SK-N-SH treated with all-trans-retinoic acid at 6 μM for 48 hours (cell line): ENCODE measurements around the gene JARID2.
A peak's percentile ranks its signal among the peaks of the same experiment; 100 is the strongest.

Experiments used
- ATAC-seq: fragments of 200-7000 bp; cut with Tn5 transposase; 3 replicates; pipeline ENCODE4 v1.9.1; 2020; ENCODE audit warnings: mild to moderate bottlenecking, moderate library complexity
- BACH2 ChIP-seq: fragments of 250-450 bp; sonication (Bioruptor Pico); IDR thresholded peaks from 2 replicates; pipeline ENCODE4 v1.9.0; 2021; ENCODE audit warnings: mild to moderate bottlenecking, borderline replicate concordance
- CSDC2 ChIP-seq: fragments of 250-450 bp; sonication (Bioruptor Pico); IDR thresholded peaks from 2 replicates; pipeline ENCODE4 v1.5.0; 2020; ENCODE audit warnings: mild to moderate bottlenecking, moderate library complexity
- ESRRG ChIP-seq: fragments of 250-450 bp; sonication (Bioruptor Pico); IDR thresholded peaks from 2 replicates; pipeline ENCODE4 v1.6.1; 2021; ENCODE audit warnings: mild to moderate bottlenecking
- ISL1 ChIP-seq: fragments of 250-450 bp; sonication (Bioruptor Pico); IDR thresholded peaks from 2 replicates; pipeline ENCODE4 v2.1.2; 2022; ENCODE audit warnings: mild to moderate bottlenecking, moderate library complexity
- OSR1 ChIP-seq: fragments of 250-450 bp; sonication (Bioruptor Pico); IDR thresholded peaks from 2 replicates; pipeline ENCODE4 v1.8.0; 2022; ENCODE audit warnings: moderate library complexity, mild to moderate bottlenecking, inconsistent platforms
- PPARA ChIP-seq: fragments of 250-450 bp; sonication (Bioruptor Pico); IDR thresholded peaks from 2 replicates; pipeline ENCODE4 v1.5.0; 2020; ENCODE audit warnings: mild to moderate bottlenecking, borderline replicate concordance
- RARB ChIP-seq: fragments of 250-450 bp; sonication (Bioruptor Pico); IDR thresholded peaks from 2 replicates; pipeline ENCODE4 v1.8.0; 2021; ENCODE audit warnings: mild to moderate bottlenecking, moderate library complexity
- SNAI2 ChIP-seq: fragments of 250-450 bp; sonication (Bioruptor Pico); IDR thresholded peaks from 2 replicates; pipeline ENCODE4 v1.5.0; 2020; ENCODE audit warnings: mild to moderate bottlenecking, moderate library complexity
- TCF4 ChIP-seq: fragments of 250-450 bp; sonication (Bioruptor Pico); IDR thresholded peaks from 2 replicates; pipeline ENCODE4 v1.8.0; 2021; ENCODE audit warnings: mild to moderate bottlenecking, moderate library complexity, borderline replicate concordance
- ZC3H10 ChIP-seq: fragments of 250-450 bp; sonication (Bioruptor Pico); IDR thresholded peaks from 2 replicates; pipeline ENCODE4 v1.5.1; 2021; ENCODE audit warnings: mild to moderate bottlenecking, moderate library complexity
- ZFP3 ChIP-seq: fragments of 250-450 bp; sonication (Bioruptor Pico); IDR thresholded peaks from 2 replicates; pipeline ENCODE4 v1.5.0; 2020; ENCODE audit warnings: mild to moderate bottlenecking, moderate library complexity
- ZFP30 ChIP-seq: fragments of 450-650 bp; formaldehyde crosslinking; IDR thresholded peaks from 2 replicates; pipeline ENCODE4 v1.5.0; 2022; ENCODE audit warnings: mild to moderate bottlenecking, moderate library complexity
- ZNF565 ChIP-seq: fragments of 450-650 bp; formaldehyde crosslinking; conservative IDR thresholded peaks from 2 replicates; pipeline ENCODE4 v1.5.0; 2020; ENCODE audit warnings: low read depth, mild to moderate bottlenecking, moderate library complexity
- ZNF70 ChIP-seq: fragments of 450-650 bp; formaldehyde crosslinking; IDR thresholded peaks from 2 replicates; pipeline ENCODE4 v1.5.0; 2020; ENCODE audit warnings: mild to moderate bottlenecking, moderate library complexity
- ZNF8 ChIP-seq: fragments of 450-650 bp; formaldehyde crosslinking; IDR thresholded peaks from 2 replicates; pipeline ENCODE4 v1.5.0; 2020; ENCODE audit warnings: mild to moderate bottlenecking, moderate library complexity
- TF ChIP-seq, protein P1 (sequence below): fragments of 250-450 bp; sonication (Bioruptor Pico); IDR thresholded peaks from 2 replicates; pipeline ENCODE4 v1.5.1; 2020; ENCODE audit warnings: low read depth, mild to moderate bottlenecking, moderate library complexity
- TF ChIP-seq, protein P2 (sequence below): fragments of 250-450 bp; sonication (Bioruptor Pico); IDR thresholded peaks from 2 replicates; pipeline ENCODE4 v1.5.0; 2020; ENCODE audit warnings: mild to moderate bottlenecking, moderate library complexity
- TF ChIP-seq, protein P3 (sequence below): fragments of 250-450 bp; sonication (Bioruptor Pico); IDR thresholded peaks from 2 replicates; pipeline ENCODE4 v1.8.0; 2020; ENCODE audit warnings: mild to moderate bottlenecking, moderate library complexity, borderline replicate concordance

Gene JARID2

DNA sequence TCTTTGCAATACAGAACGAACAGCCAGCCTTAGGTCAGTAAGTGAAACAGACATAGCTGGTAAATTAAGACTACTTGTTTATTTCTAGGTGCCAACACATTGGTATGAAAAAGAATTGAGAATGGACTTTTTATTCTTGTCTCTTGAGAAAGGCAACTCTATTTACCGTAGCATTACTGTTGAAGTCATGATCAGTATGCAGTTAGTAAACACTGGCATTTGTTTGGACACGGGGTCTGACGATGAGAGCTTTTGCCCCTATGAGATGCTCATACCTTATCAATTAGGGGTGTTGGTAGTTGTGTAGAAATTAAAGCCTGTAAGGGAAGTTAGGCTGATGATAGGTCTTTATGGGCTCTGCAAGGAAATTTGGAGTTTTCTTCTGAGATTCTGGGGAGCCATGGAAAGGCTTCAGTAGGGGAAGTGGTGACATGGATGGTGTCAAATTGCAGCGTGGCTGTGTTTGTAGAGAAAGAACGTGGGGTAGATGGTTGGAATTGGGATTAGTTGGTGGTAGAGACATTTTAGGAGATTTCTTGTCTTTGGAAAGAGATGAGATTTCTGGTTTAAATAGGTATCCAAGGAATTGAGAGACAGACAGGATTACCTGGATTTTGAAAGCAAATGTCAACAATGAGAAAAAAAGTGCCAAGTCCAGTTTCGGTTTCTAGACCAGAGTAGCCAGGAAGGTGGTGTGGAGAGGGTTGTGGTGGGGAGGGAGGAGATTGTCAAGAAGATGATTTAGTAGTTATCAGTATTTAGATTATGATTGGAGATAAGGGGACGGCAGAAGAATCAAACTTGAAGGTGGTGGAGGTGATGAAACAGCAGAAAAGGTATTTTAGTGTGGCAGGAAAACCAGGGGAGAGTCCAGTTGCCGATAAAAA is 116.6 kb downstream of the JARID2 start:
- ATAC-seq, result no peak

DNA sequence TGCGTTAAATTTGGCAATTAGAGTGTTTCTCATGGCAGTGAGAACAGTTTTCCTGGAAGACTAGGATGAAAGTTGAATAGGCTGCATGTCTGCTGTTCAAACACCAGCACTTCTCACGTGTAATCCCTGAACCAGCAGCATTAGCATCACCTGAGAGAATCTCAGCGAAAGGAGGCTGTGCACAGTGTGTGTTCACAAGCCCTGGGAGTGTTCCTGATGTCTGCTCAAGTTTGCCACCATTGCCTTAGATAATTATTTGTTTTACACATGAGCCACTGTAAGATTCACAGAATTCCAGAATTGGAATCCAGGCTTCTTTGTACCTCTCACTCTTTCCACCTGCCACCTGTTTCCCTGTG is 117.3 kb downstream of the JARID2 start:
- ATAC-seq, result no peak

More for the DNA sequence above, 116.6 kb downstream of the JARID2 start:
- TF ChIP-seq OSR1 (CRISPR knock-in tag) (no peak), BACH2 (CRISPR knock-in tag) (no peak), ZFP30 (no peak), ZNF8 (CRISPR knock-in tag) (no peak), ZNF70 (CRISPR knock-in tag) (no peak), PPARA (CRISPR knock-in tag) (no peak), RARB (no peak), ZC3H10 (no peak)

DNA sequence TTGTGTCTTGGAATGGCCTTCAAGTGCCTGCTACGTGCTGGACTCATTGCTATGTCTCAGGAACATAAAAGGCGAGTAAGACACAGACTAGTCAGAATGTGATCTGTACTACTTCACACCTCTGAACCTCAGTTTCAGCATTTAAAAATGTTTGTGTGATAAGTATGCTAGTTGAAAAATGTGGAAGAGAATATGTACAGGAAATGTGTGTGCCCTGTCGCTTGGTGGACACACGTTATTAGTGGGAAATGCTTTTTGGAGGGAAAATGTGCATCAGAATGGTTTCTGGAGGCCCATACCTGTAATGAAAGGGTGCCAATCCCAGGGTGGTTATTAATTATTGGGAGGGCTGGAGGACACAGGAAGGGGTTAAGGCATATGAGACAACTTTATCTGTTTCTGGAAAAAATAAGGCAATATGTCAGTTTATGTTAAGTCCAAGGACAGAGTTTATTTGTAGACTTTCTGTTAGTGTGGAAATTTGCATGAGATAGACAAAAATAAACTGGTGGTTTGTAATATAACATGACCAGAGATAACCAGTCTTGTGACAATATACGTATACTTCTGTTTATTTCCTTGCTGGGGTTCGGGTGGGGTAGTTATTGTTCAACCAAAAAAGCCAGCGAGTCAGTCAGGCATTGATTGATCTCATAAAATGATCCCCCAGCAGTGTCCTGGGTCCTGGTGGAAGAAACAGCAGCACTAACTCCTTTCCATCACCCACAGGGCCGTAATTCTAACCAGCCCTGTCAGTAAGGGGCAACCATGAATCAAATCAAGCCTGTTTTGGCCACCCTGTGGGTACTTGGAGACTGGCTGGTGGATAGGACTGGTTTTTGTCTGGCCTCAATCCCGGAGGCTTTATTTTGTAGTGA is 117.9 kb downstream of the JARID2 start:
- TF ChIP-seq ZNF70 (CRISPR knock-in tag), result no peak
- TF ChIP-seq TCF4 (CRISPR knock-in tag), result no peak
- TF ChIP-seq ZFP3, result no peak
- TF ChIP-seq, protein P1, sequence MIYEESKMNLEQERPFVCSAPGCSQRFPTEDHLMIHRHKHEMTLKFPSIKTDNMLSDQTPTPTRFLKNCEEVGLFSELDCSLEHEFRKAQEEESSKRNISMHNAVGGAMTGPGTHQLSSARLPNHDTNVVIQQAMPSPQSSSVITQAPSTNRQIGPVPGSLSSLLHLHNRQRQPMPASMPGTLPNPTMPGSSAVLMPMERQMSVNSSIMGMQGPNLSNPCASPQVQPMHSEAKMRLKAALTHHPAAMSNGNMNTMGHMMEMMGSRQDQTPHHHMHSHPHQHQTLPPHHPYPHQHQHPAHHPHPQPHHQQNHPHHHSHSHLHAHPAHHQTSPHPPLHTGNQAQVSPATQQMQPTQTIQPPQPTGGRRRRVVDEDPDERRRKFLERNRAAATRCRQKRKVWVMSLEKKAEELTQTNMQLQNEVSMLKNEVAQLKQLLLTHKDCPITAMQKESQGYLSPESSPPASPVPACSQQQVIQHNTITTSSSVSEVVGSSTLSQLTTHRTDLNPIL (CRISPR knock-in tag), result no peak
- ATAC-seq, result peak; percentile 52

More for the DNA sequence above, 117.3 kb downstream of the JARID2 start:
- TF ChIP-seq ESRRG (no peak), SNAI2 (CRISPR knock-in tag) (no peak), ZFP3 (no peak)

DNA sequence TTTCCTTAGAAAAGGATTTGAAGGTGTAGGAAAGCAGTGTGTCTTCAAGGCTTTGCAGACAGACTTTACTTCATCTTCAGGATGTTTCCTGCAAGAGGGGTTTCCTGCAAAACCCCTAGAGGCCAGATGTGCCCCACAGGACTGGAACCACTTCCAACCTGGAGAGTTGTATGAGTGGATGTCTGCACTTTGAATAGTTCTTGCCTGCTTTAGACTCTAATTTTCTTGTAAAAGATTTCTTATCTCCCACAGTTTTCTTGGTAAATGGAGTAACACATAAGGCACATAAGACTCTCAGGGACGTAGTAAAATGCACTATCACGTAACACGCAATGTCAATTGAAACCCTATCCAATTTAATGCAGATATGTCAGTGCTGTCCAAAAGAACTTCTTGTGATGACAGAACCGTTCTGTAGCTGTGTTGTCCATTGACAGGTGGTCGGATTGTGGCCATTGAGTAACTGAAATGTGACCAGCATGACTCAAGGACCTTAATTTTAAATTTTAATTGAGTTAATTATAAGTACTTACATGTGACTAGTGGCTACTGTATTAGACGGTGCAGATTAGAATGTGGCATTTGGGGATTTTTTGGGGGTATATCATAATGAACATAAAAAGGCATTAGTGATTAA is 118.7 kb downstream of the JARID2 start:
- ATAC-seq, result peak; percentile 27

DNA sequence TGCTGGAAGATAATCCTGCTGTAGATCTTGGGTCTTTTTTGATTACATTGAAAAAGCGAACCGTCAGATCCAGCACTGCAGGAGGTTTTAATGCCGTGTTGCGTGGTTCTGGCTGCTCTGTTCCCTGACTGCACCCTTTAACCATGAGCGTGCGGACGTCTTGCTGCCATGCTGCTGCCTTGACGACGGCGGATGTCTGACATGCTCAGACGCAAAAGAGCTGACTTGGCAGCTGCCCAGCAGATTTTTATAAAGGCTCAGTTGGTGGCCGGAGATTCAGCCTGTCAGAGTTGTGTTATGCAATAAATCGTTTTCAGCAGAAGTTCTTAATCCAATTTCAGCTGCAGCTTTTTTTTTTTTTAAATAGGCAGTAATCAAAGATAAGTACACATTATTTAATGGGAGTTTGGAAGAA is 119.4 kb downstream of the JARID2 start:
- ATAC-seq, result peak; percentile 89
- TF ChIP-seq ISL1 (CRISPR knock-in tag) (peak; percentile 58), ZNF8 (CRISPR knock-in tag) (no peak)
- TF ChIP-seq, protein P2, sequence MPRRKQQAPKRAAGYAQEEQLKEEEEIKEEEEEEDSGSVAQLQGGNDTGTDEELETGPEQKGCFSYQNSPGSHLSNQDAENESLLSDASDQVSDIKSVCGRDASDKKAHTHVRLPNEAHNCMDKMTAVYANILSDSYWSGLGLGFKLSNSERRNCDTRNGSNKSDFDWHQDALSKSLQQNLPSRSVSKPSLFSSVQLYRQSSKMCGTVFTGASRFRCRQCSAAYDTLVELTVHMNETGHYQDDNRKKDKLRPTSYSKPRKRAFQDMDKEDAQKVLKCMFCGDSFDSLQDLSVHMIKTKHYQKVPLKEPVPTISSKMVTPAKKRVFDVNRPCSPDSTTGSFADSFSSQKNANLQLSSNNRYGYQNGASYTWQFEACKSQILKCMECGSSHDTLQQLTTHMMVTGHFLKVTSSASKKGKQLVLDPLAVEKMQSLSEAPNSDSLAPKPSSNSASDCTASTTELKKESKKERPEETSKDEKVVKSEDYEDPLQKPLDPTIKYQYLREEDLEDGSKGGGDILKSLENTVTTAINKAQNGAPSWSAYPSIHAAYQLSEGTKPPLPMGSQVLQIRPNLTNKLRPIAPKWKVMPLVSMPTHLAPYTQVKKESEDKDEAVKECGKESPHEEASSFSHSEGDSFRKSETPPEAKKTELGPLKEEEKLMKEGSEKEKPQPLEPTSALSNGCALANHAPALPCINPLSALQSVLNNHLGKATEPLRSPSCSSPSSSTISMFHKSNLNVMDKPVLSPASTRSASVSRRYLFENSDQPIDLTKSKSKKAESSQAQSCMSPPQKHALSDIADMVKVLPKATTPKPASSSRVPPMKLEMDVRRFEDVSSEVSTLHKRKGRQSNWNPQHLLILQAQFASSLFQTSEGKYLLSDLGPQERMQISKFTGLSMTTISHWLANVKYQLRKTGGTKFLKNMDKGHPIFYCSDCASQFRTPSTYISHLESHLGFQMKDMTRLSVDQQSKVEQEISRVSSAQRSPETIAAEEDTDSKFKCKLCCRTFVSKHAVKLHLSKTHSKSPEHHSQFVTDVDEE (CRISPR knock-in tag), result 0 out of 2 replicates have a peak, but pooled peaks have one; percentile 33

More for the DNA sequence above, 118.7 kb downstream of the JARID2 start:
- TF ChIP-seq BACH2 (CRISPR knock-in tag), result no peak
- TF ChIP-seq, protein P3, sequence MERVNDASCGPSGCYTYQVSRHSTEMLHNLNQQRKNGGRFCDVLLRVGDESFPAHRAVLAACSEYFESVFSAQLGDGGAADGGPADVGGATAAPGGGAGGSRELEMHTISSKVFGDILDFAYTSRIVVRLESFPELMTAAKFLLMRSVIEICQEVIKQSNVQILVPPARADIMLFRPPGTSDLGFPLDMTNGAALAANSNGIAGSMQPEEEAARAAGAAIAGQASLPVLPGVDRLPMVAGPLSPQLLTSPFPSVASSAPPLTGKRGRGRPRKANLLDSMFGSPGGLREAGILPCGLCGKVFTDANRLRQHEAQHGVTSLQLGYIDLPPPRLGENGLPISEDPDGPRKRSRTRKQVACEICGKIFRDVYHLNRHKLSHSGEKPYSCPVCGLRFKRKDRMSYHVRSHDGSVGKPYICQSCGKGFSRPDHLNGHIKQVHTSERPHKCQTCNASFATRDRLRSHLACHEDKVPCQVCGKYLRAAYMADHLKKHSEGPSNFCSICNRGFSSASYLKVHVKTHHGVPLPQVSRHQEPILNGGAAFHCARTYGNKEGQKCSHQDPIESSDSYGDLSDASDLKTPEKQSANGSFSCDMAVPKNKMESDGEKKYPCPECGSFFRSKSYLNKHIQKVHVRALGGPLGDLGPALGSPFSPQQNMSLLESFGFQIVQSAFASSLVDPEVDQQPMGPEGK (CRISPR knock-in tag), result no peak
- no peak for TF ChIP-seq CSDC2 (CRISPR knock-in tag)
- TF ChIP-seq ZNF70 (CRISPR knock-in tag), result no peak
- no peak for TF ChIP-seq ZNF8 (CRISPR knock-in tag)
- TF ChIP-seq ZNF565 (CRISPR knock-in tag), result no peak
- TF ChIP-seq, all 23 proteins: peak for 0
